ENCODE measurements around the gene ALPL. TPM values are rescaled to one million over a fixed set of nuclear protein-coding genes. Genes with fewer than 3 reads are reported as not detected.
"Not testable (repeated sequence)": the region's sequence is repeated elsewhere in the genome, so short reads cannot be mapped to it uniquely, and the experiment has no call there.

Gene ALPL
- 3.0 TPM for polyA plus RNA-seq (ENCODE audit: insufficient read length)

- no peak for DNase-seq (ENCODE audit: low read depth)
Measured at GRCh38 chr1:21509351-21510112, at the start of gene ALPL. TSS of gene ALPL (plus strand) at chr1:21509423. CDS start at chr1:21554082, 44,659 bp downstream.

GRCh38 chr1:21465127-21465526 is 44.1 kb upstream of the ALPL start:
- DNase-seq (ENCODE audit: low read depth), result not testable (repeated sequence)

DNA sequence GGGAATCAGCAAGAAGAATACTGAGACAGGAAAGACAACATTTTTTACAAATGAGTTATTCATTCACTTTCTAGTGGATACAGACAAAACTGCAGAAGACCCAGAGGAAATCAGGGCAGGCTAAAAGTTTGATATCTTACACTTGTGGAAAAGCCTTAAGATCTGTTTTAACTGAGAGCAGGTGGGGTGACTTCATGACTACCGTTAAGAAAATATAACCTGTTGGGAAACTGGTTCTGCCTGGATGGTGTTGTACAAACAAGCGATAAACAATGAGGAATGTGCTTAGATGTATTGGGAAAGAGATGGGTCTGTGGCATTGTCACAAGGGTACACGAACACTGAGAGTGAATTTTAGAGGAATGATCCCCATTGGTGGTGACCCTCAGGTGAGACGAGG is 41.3 kb upstream of the ALPL start:
- not testable (repeated sequence) for DNase-seq (ENCODE audit: low read depth)

DNA sequence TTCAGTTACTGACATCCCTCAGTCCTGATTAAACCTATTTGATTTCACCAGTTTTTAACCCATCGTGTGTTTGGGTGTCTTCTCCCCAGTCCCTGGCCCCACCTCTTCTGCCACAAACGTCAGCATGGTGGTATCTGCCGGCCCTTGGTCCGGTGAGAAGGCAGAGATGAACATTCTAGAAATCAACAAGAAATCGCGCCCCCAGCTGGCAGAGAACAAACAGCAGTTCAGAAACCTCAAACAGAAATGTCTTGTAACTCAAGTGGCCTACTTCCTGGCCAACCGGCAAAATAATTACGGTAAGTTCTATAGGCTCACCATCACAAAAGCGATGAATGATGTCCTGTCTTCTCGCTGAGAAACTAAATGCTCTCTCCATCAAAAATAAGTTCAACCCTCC is 40.6 kb upstream of the ALPL start:
- DNase-seq (ENCODE audit: low read depth), result no peak

GRCh38 chr1:21469581-21469980 is 39.6 kb upstream of the ALPL start:
- DNase-seq (ENCODE audit: low read depth), result no peak

- no peak for DNase-seq (ENCODE audit: low read depth)
Measured at GRCh38 chr1:21472861-21473260, 36.4 kb upstream of the ALPL start.

DNA sequence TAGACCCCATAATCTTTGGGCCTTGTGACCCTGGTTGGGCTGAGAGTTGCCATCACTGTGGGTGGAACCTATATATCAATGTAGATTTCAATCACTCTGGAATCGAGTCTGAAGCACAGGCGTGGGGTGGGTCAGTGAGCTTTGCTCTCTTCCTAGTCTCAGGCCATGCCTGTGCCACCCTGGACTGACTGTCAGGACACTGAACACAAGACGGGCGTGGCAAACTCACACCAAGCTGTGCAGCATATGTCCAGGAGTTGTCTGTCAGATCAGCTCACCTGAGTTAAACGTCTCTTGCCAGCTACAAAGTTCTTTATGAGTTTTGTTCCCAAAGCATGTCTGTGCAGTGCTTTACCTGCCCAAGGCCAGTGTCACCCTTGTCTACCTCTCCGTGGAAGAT is 30.9 kb upstream of the ALPL start:
- no peak for DNase-seq (ENCODE audit: low read depth)

- not testable (repeated sequence) for DNase-seq (ENCODE audit: low read depth)
Measured at GRCh38 chr1:21483881-21484280, 25.3 kb upstream of the ALPL start.

- no peak for DNase-seq (ENCODE audit: low read depth)
Measured at GRCh38 chr1:21489146-21489545, 20.1 kb upstream of the ALPL start.

DNA sequence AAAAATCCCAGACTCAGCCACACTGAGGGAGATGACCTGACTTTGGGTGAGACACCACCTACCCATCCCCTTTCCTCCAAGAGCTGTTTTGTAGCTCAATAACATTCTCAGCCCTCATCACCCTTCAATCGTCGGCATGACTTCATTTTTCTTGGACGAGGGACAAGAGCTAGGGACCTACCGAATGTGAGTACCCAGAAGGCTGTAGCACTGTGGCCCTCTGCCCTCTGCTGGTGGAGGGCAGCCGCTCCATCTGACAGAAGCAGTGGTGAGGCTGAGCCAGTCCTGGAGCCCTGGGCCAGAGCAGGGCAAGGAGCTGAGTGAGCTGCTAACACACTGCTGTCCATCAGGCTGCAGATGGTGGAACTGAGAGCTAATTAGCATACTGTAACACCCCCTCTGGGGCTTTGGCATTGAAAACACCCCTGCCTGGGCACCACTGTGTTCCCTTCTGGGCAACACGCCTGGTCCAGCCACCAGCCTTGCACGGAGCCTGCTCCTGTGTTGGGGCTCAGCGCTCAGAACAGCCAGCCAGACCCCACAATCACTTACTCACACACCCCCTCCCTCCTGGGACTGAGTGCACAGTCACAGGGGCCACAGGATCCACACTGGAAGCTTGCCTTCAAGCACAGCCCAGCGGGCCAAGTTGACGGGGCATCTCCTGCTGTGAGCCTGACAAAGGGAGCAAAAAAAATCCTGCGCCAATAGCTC is 18.3 kb upstream of the ALPL start:
- DNase-seq (ENCODE audit: low read depth), result no peak

GRCh38 chr1:21491488-21492355 is 17.5 kb upstream of the ALPL start:
- DNase-seq (ENCODE audit: low read depth), result no peak

- no peak for DNase-seq (ENCODE audit: low read depth)
Measured at GRCh38 chr1:21492356-21492625, 16.9 kb upstream of the ALPL start.

DNA sequence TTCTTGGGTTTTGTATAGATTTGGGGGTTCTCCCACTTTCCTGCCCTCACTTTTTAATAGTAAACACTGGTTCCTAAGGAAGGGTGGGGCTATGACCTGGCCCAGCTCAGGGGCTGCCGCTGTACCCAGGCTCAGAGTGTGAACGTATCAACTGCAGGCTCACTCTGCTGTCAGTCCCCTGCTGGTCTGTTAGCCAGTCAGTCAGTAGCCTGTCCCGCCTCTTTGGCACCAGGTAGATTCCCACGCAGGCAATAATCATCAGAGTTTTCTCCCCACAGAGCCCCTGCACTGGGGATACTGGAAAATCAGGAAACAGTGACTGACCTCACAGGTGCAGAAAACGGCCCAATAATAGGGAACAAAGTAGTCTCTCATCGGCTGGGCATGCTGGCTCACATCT is 15.0 kb upstream of the ALPL start:
- no peak for DNase-seq (ENCODE audit: low read depth)

DNA sequence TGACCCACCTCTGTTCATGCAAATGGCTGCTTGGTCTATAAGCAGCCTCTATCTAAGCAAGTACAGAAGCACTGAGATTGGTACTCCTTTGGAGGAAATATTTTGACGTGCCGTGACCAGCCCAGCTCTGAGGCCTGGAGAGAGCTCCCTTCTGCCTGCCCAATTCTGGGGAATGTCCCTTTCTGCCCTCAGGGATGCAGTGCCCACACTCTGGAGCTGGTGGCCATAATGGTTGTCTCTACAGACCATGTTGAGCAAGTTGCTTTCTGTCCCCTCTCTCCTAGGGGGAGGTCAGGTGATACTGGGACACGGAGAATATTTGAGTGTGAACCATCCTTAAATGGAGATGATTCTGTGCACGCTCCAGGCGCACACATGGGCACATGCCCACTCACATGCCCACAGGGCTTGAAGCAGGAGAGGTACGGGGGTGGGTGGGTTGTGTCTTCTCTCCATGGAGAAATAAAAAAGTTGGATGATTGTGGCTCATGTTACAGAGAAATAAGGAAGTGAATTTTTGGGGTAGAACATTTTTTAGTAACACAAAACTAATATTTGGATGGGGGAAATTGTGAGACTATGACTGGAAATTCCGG is 13.9 kb upstream of the ALPL start:
- DNase-seq (ENCODE audit: low read depth), result no peak

DNA sequence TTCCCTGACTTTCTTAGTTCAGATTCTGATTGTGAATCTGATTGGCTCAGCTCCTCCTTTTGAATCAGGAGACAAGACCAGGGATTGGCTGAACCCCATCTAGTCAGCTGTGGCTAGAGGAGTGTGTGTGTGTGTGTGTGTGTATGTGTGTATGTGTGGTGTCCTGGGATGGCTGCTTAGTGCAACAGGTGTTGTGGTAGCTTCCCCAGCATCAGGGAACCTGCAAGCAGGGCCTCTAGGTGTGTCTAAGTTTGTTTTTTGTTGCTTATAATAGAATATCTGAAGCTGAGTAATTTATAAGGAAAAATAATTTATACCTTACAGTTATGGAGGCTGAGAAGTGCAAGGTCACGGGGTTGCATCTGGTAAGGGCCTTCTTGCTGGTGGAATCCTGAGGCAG is 13.2 kb upstream of the ALPL start:
- no peak for DNase-seq (ENCODE audit: low read depth)

- no peak for DNase-seq (ENCODE audit: low read depth)
Measured at GRCh38 chr1:21496886-21497285, 12.3 kb upstream of the ALPL start.

DNA sequence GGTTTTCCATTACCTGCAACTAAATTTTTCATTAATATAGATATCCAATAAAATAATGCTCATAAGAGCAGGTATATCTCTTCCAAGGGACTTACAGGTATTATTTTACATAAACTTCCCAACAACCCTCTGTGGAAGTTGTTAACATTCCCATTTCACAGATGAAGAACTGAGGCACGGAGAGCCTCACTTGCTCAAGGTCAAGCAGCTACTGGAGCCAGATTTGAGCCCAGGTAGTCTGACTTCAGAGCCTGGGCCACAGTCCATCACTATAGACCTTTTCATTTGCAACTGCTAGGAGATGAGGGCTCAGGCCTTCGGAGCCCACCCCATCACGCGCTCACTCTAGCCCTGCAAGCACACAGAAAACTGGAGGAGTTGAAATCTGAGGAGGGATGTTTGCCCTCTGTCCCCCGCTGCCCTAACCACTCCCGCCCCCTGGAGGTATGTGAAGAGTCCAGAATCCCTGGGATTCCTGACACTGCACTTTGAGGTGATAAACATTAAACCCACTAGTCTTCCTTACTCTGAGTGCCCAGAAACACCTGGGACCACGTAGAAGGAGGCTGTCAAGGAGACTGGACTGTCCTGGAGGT is 11.7 kb upstream of the ALPL start:
- no peak for DNase-seq (ENCODE audit: low read depth)

GRCh38 chr1:21499283-21499950 is 9.8 kb upstream of the ALPL start:
- no peak for DNase-seq (ENCODE audit: low read depth)

GRCh38 chr1:21503706-21504377 is 5.4 kb upstream of the ALPL start:
- no peak for DNase-seq (ENCODE audit: low read depth)

DNA sequence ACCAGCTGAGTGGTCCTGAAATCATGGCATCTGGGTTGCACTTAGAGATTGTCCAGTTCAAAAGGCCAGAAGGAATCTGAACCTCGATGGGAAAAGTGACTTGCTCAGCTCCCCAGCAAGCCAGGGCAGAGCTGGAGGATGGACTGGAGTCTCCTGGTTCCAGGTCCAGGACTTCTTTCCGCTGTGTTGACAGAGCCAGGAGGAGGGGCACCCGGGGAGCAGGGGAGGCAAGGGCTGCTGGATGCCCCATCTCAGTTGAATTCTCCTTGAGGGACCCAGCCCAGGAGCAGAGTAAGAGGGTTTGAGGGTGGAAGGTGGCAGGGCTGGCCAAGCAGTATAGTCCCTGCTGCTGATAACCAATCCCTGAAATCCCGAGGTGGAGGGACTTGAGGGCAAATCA is 2.4 kb upstream of the ALPL start:
- no peak for DNase-seq (ENCODE audit: low read depth)
